ENCODE measurements around the gene F12. TPM values are rescaled to one million over a fixed set of nuclear protein-coding genes. Genes with fewer than 3 reads are reported as not detected.

Gene F12
- total RNA-seq, 1 donor from 2014 or later: 4.7 TPM

GRCh38 chr5:177456591-177456964 lies 47.2 kb upstream of the F12 start:
- no peak for DNase-seq (ENCODE audit: low spot score, unreplicated experiment)
- TF ChIP-seq CTCF (IDR thresholded peaks at IDR 0.05; ENCODE audit: unreplicated experiment): no peak
- Mint-ChIP-seq H3K9me3 (ENCODE audit: low read depth) (no peaks in the 10 kb centered on the region), H3K36me3 (ENCODE audit: insufficient read depth) (peaks cover 12% of the 10 kb centered on the region), H3K4me3 (ENCODE audit: low read depth) (no peak overlapping the region), H3K27me3 (no peaks in the 10 kb centered on the region), H3K27ac (peak overlapping the region; percentile 91), H3K4me1 (ENCODE audit: low read depth) (peaks cover 10% of the 10 kb centered on the region)

DNA sequence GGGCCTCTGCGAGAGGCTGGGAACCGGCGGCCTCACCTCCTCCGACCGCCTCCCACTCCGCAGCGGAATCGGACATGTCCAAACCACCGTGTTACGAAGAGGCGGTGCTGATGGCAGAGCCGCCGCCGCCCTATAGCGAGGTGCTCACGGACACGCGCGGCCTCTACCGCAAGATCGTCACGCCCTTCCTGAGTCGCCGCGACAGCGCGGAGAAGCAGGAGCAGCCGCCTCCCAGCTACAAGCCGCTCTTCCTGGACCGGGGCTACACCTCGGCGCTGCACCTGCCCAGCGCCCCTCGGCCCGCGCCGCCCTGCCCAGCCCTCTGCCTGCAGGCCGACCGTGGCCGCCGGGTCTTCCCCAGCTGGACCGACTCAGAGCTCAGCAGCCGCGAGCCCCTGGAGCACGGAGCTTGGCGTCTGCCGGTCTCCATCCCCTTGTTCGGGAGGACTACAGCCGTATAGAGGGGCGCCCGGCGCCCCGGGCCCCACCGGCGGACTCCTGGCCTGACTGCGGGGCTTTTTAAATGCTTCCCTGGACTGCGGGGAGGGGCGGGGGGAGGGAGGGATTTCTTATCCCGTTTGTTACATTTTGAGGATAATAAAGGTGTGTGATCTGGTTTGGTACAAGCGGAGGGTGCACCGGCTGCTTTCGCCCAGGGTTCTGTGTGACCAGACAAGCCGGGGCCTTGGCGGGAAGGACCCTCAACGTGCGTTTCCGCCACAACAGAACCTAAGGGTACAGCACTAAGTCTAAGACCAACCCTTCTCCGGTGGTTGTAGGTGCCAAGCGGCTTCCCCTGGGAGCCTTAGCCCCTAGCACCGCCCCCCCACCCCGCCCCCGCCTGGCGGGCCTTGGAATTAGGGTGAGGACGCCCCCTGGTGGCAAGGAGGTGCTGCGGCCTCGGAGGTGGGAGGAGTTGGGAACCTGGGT lies 46.6 kb upstream of the F12 start:
- peaks cover 8% of the 10 kb centered on the region for H3K36me3 Mint-ChIP-seq (ENCODE audit: insufficient read depth)
- peak overlapping the region; percentile 78 for H3K4me3 Mint-ChIP-seq (ENCODE audit: low read depth)
- no peaks in the 10 kb centered on the region for H3K27me3 Mint-ChIP-seq
- peak; percentile 97 for DNase-seq (ENCODE audit: low spot score, unreplicated experiment)
- H3K27ac Mint-ChIP-seq: peak overlapping the region; percentile 96
- H3K9me3 Mint-ChIP-seq (ENCODE audit: low read depth): no peaks in the 10 kb centered on the region
- TF ChIP-seq CTCF (IDR thresholded peaks at IDR 0.05; ENCODE audit: unreplicated experiment): peak; percentile 95
- peaks cover 10% of the 10 kb centered on the region for H3K4me1 Mint-ChIP-seq (ENCODE audit: low read depth)

GRCh38 chr5:177455036-177455660 lies 45.8 kb upstream of the F12 start:
- H3K27me3 Mint-ChIP-seq: no peaks in the 10 kb centered on the region
- H3K36me3 Mint-ChIP-seq (ENCODE audit: insufficient read depth): peaks cover 8% of the 10 kb centered on the region
- peak overlapping the region; percentile 78 for H3K4me3 Mint-ChIP-seq (ENCODE audit: low read depth)
- DNase-seq (ENCODE audit: low spot score, unreplicated experiment): peak; percentile 94
- peaks cover 10% of the 10 kb centered on the region for H3K4me1 Mint-ChIP-seq (ENCODE audit: low read depth)
- H3K9me3 Mint-ChIP-seq (ENCODE audit: low read depth): no peaks in the 10 kb centered on the region
- peak overlapping the region; percentile 84 for H3K27ac Mint-ChIP-seq
- TF ChIP-seq CTCF (IDR thresholded peaks at IDR 0.05; ENCODE audit: unreplicated experiment): peak; percentile 87

GRCh38 chr5:177454397-177455035 lies 45.2 kb upstream of the F12 start:
- H3K27ac Mint-ChIP-seq: no peak overlapping the region
- TF ChIP-seq CTCF (IDR thresholded peaks at IDR 0.05; ENCODE audit: unreplicated experiment): peak; percentile 88
- peaks cover 10% of the 10 kb centered on the region for H3K4me1 Mint-ChIP-seq (ENCODE audit: low read depth)
- H3K9me3 Mint-ChIP-seq (ENCODE audit: low read depth): no peaks in the 10 kb centered on the region
- peak overlapping the region; percentile 78 for H3K4me3 Mint-ChIP-seq (ENCODE audit: low read depth)
- no peaks in the 10 kb centered on the region for H3K27me3 Mint-ChIP-seq
- peaks cover 8% of the 10 kb centered on the region for H3K36me3 Mint-ChIP-seq (ENCODE audit: insufficient read depth)
- peak; percentile 94 for DNase-seq (ENCODE audit: low spot score, unreplicated experiment)

DNA sequence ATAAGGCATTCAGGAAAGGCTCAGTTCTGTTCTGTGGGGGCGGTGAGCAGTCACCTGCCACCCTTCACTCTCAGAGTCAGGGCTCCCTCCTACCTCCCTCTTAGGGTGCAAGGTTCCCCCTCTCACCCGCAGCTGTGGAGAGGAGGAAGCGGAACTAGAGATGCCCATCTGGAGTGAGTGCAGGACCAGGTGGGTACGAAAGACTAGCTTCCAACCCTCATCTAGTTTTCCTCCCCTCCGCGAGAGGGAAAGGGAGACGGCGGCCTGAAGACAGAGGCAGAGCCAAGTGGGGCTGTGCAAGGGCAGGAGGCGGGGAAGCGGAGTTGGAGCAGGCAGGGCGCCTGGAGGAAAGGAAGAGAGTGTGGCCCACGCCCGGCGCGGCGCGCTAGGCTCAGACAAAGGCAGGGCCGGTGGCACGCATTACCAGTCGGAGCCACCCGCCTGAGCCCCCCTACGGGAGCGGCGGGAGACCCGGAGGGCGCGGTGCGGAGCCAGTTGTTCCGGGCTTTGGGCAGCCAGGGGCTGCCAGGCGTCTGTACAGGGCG lies 44.6 kb upstream of the F12 start:
- Mint-ChIP-seq H3K9me3 (ENCODE audit: low read depth) (no peaks in the 10 kb centered on the region), H3K4me3 (ENCODE audit: low read depth) (peak overlapping the region; percentile 74)
- DNase-seq (ENCODE audit: low spot score, unreplicated experiment): peak; percentile 45

More for the DNA sequence above, 44.6 kb upstream of the F12 start:
- H3K4me1 Mint-ChIP-seq (ENCODE audit: low read depth): peaks cover 10% of the 10 kb centered on the region
- H3K27ac Mint-ChIP-seq: peak overlapping the region; percentile 93
- peaks cover 8% of the 10 kb centered on the region for H3K36me3 Mint-ChIP-seq (ENCODE audit: insufficient read depth)
- H3K27me3 Mint-ChIP-seq: no peaks in the 10 kb centered on the region
- TF ChIP-seq CTCF (IDR thresholded peaks at IDR 0.05; ENCODE audit: unreplicated experiment): no peak
